HG02943 (cell line): ENCODE results near the gene RPAP2.
"Not testable (repeated sequence)": the region's sequence is repeated elsewhere in the genome, so short reads cannot be mapped to it uniquely, and the experiment has no call there.

Experiments
- ATAC-seq: cut with Tn5 transposase; IDR thresholded peaks from one replicate; pipeline ENCODE4 v1.9.1; 2021; ENCODE audit warnings: mild to moderate bottlenecking, low read depth, moderate library complexity; ENCODE audit not compliant: unreplicated experiment

RPAP2 gene

GRCh38 chr1:92298573-92299476, at the start of gene RPAP2, which contains the start of gene GLMN:
Gene RPAP2 (plus strand): TSS chr1:92299059. CDS start chr1:92299074, 15 bp downstream.
Gene GLMN (minus strand): TSS chr1:92298987. CDS start chr1:92297999, 988 bp downstream.
- peak; percentile 97 for ATAC-seq

GRCh38 chr1:92254714-92255113, 44.1 kb upstream of the RPAP2 start:
- ATAC-seq, result not testable (repeated sequence)

GRCh38 chr1:92259350-92259749, 39.5 kb upstream of the RPAP2 start:
- ATAC-seq, result no peak

DNA sequence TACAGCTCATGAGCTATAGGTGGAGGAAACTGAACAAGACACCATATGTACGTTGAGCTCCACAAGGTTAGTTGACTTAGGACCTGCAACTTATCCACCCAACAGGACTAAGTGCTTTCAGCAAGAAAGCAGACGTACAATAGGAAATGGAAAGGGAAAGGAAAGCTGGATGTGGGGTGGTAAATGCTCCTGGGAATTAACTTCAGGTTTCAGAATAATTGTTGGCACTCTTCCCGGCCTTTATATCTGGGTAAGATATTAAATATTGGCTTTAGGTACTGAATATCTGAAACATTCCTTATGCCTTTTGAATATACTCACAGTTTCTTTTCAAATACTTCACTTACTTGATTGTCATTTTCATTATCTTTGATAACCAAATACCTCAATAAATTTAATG, 36.3 kb upstream of the RPAP2 start:
- ATAC-seq, result no peak

GRCh38 chr1:92273039-92273438, 25.8 kb upstream of the RPAP2 start:
- ATAC-seq, result no peak

DNA sequence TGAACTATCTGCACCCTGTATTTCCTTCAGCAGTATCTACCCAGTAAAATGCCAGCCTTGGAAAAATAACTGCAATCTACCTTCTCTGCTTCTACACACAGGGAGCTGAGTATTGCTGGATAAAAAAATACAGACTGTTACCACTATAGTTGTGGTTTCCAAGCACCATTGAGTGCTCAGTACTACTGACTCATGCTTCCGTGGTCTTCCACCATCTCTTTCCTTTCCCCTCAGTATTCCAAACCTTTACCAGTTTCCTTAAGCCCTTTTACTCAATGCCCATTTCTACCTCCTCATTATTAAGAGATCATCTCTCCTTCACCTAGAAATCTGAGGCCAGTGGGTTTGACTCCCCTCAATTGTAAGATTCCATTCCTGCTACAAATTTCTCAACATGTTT, 23.9 kb upstream of the RPAP2 start:
- no peak for ATAC-seq

GRCh38 chr1:92276082-92276481, 22.8 kb upstream of the RPAP2 start:
- no peak for ATAC-seq

GRCh38 chr1:92277105-92277723, 21.6 kb upstream of the RPAP2 start:
- no peak for ATAC-seq

DNA sequence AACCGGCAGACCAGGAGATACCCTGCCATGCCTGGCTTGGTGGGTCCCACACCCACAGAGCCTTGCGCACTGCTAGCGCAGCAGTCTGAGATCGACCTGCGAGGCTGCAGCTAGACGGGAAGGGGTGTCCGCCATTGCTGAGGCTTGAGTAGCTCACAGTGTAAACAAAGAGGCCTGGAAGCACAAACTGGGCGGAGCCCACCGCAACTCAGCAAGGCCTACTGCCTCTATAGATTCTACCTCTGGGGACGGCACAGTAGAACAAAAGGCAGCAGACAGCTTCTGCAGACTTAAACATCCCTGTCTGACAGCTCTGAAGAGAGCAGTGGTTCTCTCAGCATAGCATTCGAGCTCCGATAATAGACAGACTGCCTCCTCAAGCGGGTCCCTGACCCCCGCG, 19.1 kb upstream of the RPAP2 start:
- ATAC-seq, result not testable (repeated sequence)

GRCh38 chr1:92281411-92281810, 17.4 kb upstream of the RPAP2 start:
- ATAC-seq, result not testable (repeated sequence)

- ATAC-seq, result no peak
Observed at GRCh38 chr1:92291372-92291999, 7.4 kb upstream of the RPAP2 start.

DNA sequence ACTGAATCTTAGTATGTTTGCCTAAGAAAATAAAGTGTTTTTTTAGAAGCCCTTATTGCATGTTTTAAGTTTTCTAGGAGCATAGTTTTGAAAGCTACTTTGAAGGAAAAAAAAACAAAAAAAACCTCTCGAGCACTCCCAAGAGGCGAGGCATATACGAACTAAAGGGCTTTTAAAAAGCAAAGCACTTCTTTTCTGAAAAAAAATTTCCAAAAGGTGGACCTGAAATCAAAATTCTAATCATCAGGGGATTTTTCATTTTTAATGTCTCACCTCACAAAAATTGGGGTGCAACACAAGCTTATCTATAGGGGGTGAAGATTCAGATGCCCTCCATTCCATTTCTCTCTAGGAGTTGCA, 666 bp upstream of the RPAP2 start:
- ATAC-seq, result no peak

DNA sequence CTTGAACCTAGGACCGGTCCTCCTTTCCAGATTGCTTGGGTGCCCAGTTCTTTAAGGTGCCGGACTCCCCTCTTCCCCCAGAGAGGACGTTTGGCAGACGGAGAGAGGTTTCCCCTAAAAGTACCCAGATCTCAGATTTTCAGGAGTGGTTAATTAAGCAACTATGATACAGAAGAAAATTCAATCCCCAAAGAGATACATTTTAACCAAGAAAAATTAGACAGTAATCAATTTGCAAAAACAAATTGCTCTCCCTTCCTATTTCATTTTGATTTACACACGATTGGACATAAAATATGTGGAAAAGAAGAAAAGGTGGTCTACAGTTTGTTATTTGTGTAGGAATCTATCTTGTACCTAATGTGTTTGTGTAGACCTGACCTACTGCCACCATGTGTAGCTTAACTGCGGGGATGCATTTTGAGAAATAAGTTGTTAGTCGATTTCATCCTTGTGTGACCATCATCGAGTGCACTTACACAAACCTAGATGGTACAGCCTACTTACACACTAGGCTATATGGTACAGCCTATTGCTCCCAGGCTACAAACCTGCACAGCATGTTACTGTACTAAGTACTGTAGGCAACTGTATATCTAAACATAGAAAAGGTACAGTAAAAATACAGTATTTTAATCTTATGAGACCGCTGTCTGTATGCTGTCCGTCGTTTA, 755 bp downstream of the RPAP2 start:
- ATAC-seq, result no peak

GRCh38 chr1:92301021-92301420, 2.2 kb downstream of the RPAP2 start:
- ATAC-seq, result no peak

GRCh38 chr1:92306020-92306419, 7.2 kb downstream of the RPAP2 start:
- ATAC-seq, result no peak

- ATAC-seq, result no peak
Observed at GRCh38 chr1:92307980-92308379, 9.1 kb downstream of the RPAP2 start.

DNA sequence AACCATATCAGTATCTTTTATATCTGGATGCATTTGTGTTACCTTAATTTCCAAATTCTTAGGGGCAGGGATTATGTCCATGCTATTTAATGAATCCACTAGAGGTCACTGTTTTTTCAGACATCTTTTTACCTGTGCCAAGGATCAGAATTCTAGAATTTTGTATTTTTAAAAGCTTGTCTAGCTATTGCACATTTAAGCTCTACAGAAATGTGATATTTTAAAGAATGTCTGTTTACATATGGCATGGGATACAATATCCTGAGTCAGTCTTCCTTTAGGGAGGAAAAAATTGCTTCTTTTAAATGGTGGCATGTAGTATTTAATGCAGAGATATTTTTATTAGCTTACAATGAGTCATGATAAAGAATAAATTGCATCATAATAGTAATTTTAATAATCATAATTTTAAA, 11.3 kb downstream of the RPAP2 start:
- no peak for ATAC-seq

GRCh38 chr1:92314024-92314423, 15.2 kb downstream of the RPAP2 start:
- no peak for ATAC-seq

DNA sequence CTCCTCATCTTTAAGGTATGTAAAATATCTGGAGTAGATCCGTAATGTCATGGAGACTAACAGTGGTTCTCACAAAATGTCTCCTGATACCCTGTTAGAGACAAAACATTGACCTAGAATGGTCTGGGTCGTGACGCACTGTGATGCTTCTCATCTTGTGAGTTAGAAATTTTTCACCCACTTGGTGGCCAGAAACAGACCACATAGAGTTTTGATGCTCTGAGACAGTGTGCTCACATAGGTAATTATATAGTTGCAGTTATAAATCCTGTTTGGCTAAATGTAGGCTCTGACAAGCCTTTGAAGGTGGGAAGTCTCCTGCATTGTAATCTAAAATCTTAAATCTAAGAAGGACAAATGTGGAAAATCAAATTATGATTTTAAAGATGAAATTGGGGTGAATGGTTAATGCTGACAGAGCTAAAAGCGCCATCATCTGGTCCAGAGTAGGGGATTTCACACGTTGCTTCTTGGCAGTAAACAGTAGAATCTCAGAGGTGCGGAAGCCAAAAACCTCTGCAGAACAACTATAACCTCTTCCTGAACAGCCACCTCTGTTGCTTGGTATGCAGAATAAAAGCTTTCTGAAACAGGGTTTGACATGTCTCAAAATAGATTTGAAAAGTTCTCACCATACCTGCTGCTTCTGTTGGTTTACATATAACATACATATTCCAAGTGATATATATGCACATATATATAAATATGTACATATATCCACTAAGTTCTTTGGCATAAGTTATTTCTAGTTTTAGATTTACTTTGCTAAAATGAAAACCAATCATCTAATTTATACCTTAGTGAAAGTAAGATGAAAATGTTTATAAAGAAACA, 17.1 kb downstream of the RPAP2 start:
- ATAC-seq, result no peak
